DMS153 treated with DMSO at 0.1 percent for 48 hours (cell line): ENCODE results near the gene MYZAP.

ENCODE experiments used
- DNase-seq: peaks from one replicate; lab custom pipeline; 2025; ENCODE audit not compliant: unreplicated experiment; lab: John Stamatoyannopoulos, UW

MYZAP gene

GRCh38 chr15:57656434-57656833, 64.7 kb downstream of the MYZAP start:
- DNase-seq: no peak

DNA sequence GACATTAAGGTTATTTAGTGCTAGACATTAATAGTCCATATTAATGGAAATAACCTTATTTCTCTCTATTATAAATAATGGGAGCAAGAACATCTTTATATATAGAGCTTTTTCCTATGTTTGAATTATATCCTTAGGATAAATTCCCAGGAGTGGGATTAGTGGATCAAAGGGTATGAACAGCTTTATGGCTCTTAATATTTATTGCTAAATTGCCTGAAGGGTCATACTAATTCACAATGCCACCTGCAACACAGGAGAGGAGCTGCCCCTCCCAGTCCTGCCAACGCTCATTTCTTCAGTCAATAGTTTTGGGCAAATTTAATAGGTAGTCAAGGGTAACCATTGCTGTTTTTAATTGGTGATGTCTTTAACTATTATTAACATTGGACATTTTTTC, 65.9 kb downstream of the MYZAP start:
- DNase-seq: no peak

- DNase-seq: no peak
Measured at GRCh38 chr15:57662091-57662744, 70.5 kb downstream of the MYZAP start.

- DNase-seq: no peak
Measured at GRCh38 chr15:57662802-57663201, 71.1 kb downstream of the MYZAP start.

DNA sequence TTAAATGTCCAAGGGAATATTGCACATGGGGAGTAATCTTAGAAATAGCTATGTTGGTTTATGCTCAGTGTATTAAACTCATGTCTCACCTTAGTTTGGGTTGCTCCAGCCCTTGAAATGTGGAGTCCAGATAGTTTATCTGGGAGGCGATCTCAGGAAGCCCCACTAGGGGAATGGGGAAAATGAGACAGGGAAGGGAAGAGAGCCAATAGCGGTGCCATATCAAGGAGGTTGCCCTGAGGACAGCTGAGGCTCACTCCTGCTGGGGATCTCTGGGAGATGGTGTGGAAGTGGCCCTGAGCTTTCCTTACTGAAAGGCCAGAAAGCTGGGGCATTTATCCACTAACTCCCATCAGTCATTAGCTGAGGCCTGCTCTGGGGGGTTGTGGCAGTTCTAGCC, 71.6 kb downstream of the MYZAP start:
- DNase-seq: no peak

DNA sequence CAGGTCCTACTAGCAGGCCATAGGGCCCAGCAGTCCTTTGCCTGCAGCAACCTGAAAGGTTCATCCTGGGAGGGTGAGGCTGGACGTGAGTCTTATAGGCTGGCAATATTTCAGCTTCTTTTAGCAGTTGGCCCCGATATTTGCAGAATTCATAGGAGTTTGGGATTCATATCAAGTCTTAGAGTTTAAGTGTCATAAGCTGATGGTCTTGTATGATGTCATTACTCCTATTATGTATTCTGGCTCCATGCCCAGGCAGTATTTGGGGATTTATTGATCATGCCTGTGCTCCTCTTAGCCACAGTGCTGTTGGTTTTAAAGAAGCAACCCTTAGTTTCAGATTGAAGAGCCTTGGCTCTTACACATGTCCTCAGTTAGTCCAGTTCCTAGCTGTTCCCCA, 73.5 kb downstream of the MYZAP start:
- no peak for DNase-seq

GRCh38 chr15:57665939-57666338, 74.2 kb downstream of the MYZAP start:
- DNase-seq: no peak

- peak; percentile 0 for DNase-seq
Measured at GRCh38 chr15:57667171-57667849, 75.6 kb downstream of the MYZAP start.

GRCh38 chr15:57668016-57668415, 76.3 kb downstream of the MYZAP start:
- DNase-seq: no peak

DNA sequence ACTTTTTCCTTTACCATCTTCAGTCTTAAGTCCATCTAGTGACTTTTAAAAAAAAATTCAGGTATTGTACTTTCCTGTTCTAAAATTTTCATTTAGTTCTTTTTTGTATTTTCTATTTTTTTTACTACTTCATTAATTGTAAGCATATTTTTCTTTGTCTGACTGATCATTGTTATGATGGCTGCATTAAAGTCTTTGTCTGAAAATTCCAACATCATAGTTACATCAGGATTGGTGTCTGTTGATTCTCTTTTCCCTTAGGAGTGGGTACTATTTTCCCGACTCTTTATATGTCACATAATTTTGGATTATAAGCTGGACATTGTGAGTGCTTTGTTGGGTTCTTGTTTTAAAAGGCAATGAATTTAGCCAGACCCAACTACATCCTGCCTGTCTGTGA, 79.9 kb downstream of the MYZAP start:
- DNase-seq: no peak

- DNase-seq: no peak
Measured at GRCh38 chr15:57675481-57676181, 83.9 kb downstream of the MYZAP start.

DNA sequence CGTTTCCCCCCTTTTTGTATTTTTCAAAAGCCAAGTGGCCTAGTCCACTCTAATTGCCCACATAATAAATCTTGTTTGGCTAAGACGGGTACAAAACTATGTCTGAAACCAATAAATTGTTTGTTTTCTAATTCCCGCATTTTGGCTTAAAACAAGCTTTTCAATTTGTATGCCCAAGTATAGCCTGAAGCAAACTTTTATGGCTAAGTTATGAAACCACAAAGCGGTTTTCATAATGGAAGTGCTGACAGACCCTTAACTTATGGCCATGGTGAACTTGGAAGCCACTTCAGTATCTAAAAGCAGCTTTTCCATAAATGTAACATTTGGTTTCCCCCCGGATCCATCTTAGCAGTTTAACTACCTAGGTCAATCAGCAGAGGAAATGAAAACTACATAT, 84.9 kb downstream of the MYZAP start:
- DNase-seq: no peak

- no peak for DNase-seq
Measured at GRCh38 chr15:57677204-57677603, 85.5 kb downstream of the MYZAP start.

DNA sequence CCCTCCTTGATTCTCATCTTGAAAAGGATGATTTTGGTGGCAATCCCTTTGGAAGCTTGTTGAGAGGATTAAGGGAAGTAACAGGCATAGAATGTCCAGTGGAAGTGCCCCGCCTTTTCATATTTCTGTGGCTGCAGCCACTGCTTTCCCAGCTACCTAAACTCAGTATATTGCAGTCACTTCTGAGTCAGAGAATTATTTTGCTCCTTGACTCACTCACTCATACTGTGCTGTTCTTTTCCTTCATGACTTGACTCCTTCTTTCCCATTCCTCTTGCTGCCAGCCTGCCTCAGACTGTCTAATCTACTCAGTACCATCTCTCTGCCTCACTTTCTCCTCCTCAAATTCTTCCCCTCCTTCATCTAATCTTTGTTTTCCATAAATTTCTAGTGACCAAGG, 88.3 kb downstream of the MYZAP start:
- no peak for DNase-seq

GRCh38 chr15:57681011-57681410, 89.3 kb downstream of the MYZAP start:
- DNase-seq: no peak

GRCh38 chr15:57683481-57683880, 91.8 kb downstream of the MYZAP start:
- DNase-seq: no peak

GRCh38 chr15:57684491-57685151, 92.9 kb downstream of the MYZAP start:
- peak; percentile 1 for DNase-seq

- no peak for DNase-seq
Measured at GRCh38 chr15:57685306-57686095, 93.8 kb downstream of the MYZAP start.

DNA sequence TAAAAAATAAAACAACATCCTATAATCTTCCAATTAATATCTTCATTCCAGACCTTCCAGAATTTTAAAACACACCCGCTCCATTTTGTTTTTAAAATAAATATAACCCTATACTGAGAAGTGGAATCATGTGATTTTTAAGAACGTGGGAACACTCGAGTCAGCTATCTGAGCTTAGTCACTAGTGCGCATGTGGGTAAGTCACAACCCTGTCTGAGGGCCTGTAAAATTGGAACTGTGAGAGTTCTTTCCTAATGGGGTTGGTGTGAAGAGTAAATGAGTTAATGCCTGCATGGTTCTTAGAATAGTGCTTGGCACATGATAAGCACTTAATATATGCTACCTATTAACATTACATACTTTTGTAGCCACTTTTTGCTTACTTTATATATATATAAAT, 95.0 kb downstream of the MYZAP start:
- no peak for DNase-seq

DNA sequence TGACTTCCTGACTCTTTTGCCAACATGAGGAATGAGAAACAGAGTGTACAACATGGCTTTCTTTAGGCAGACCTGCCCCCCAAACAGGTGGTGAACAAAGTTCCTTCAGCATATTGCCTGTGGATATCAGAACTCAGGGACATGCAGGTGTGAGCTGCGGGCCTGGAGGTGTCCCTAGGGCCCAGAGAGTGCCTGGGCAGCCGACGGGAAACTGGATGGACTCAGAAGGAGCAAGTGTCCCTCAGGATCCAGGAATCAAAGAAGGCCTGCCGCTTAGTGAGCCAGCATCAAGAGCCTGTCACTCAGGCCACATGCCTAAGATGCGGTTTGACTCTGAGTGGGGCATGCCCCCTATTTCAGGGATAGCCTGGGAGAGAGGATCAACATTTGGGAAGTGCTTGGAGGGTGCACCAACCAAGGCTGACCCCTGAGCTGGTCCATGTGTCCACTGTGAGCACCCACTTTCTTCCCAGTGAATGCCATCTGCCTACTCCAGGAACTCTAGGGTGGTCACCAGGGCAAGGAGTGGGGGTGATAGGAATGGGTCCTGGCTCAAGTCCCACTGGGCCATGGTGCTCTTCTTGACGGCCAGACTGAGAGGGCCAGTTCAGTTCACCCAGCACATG, 98.8 kb downstream of the MYZAP start:
- no peak for DNase-seq

DNA sequence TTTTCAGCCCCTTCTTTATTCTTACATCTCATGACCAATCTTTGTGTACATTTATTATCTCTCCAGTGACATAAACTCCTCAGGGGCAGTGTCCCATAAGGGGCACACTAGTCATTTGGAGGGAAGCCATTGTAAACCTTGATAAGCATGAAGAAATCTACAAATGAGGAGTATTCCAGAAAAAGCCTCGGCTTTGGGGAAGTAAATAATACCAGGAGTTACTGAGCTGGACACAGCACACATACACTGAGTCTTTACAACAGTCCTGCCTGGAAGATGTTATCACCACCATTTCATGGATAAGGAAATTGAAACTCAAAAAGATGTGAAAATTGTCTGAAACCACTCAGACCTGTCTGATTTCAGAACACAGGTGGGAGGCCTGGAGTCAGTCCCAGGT, 99.4 kb downstream of the MYZAP start:
- no peak for DNase-seq
